Stomach smooth muscle (tissue), 2 donors: ENCODE data around the gene BRINP1.
A peak's percentile ranks its signal among the peaks of the same experiment; 100 is the strongest.

Experiments
- H3K27ac ChIP-seq: one replicate; pipeline ENCODE4 v1.7.0; 2013; ENCODE audit warnings: mild to moderate bottlenecking, low read length, inconsistent platforms
- H3K27me3 ChIP-seq, 2 donors: one replicate each; pipeline ENCODE4 v1.7.0; 2013; ENCODE audit warnings: low read length in 2 of 2; ENCODE audit not compliant: insufficient read depth in 2 of 2, control insufficient read depth in 1 of 2
- H3K36me3 ChIP-seq, 2 donors: one replicate each; pipeline ENCODE4 v1.7.0; 2013; ENCODE audit warnings: low read length in 2 of 2; ENCODE audit not compliant: control insufficient read depth in 2 of 2, insufficient read depth in 2 of 2
- H3K4me1 ChIP-seq: one replicate; pipeline ENCODE4 v1.7.0; 2013; ENCODE audit warnings: low read length; ENCODE audit not compliant: control insufficient read depth, insufficient read depth
- H3K4me3 ChIP-seq, 2 donors: one replicate each; pipeline ENCODE4 v1.7.0; 2013; ENCODE audit warnings: low read length in 2 of 2
- H3K9ac ChIP-seq, 2 donors: one replicate each; pipeline ENCODE4 v1.7.0; 2013; ENCODE audit warnings: low read length in 2 of 2, mild to moderate bottlenecking in 1 of 2
- H3K9me3 ChIP-seq, 2 donors: one replicate each; pipeline ENCODE4 v1.7.0; 2013; ENCODE audit warnings: low read length in 2 of 2; ENCODE audit not compliant: control insufficient read depth in 2 of 2
- donor health status: healthy.
- donor health status: Pancreatic carcinoma.

BRINP1 gene

GRCh38 chr9:119304555-119304954, 64.7 kb downstream of the BRINP1 start:
- H3K4me3 ChIP-seq: no peak overlapping the region
- H3K27me3 ChIP-seq: no peaks in the 10 kb centered on the region
- H3K27ac ChIP-seq: no peak overlapping the region
- no peak overlapping the region for H3K9ac ChIP-seq
- H3K9me3 ChIP-seq: no peaks in the 10 kb centered on the region
- H3K36me3 ChIP-seq: no peaks in the 10 kb centered on the region
- H3K4me1 ChIP-seq: no peaks in the 10 kb centered on the region

- H3K27ac ChIP-seq: no peak overlapping the region
- H3K9ac ChIP-seq: no peak overlapping the region
- H3K4me1 ChIP-seq: no peaks in the 10 kb centered on the region
- H3K4me3 ChIP-seq: no peak overlapping the region
- H3K36me3 ChIP-seq: no peaks in the 10 kb centered on the region
- no peaks in the 10 kb centered on the region for H3K27me3 ChIP-seq
- H3K9me3 ChIP-seq: no peaks in the 10 kb centered on the region
These were observed 66.1 kb downstream of the BRINP1 start for GRCh38 chr9:119302988-119303698.

GRCh38 chr9:119298076-119298853, 71.0 kb downstream of the BRINP1 start:
- Histone ChIP-seq H3K27ac (no peak overlapping the region), H3K9me3 (no peaks in the 10 kb centered on the region), H3K36me3 (no peaks in the 10 kb centered on the region), H3K4me1 (no peaks in the 10 kb centered on the region), H3K4me3 (no peak overlapping the region), H3K9ac (no peak overlapping the region), H3K27me3 (no peaks in the 10 kb centered on the region)

- Histone ChIP-seq H3K9ac (no peak overlapping the region), H3K4me1 (no peaks in the 10 kb centered on the region), H3K4me3 (no peak overlapping the region), H3K36me3 (no peaks in the 10 kb centered on the region), H3K27ac (no peak overlapping the region), H3K9me3 (no peaks in the 10 kb centered on the region), H3K27me3 (no peaks in the 10 kb centered on the region)
These were observed 77.7 kb downstream of the BRINP1 start for GRCh38 chr9:119291554-119291953.

- no peak overlapping the region for H3K27ac ChIP-seq
- H3K9me3 ChIP-seq: no peaks in the 10 kb centered on the region
- H3K4me1 ChIP-seq: no peaks in the 10 kb centered on the region
These were observed 79.3 kb downstream of the BRINP1 start for GRCh38 chr9:119289740-119290433.

GRCh38 chr9:119284587-119285337, 84.5 kb downstream of the BRINP1 start:
- Histone ChIP-seq H3K36me3 (no peaks in the 10 kb centered on the region), H3K9ac (no peak overlapping the region), H3K4me3 (no peak overlapping the region), H3K27ac (no peak overlapping the region), H3K4me1 (peaks cover 5% of the 10 kb centered on the region), H3K27me3 (peaks cover 7 to 16% of the 10 kb centered on the region in 2 donors), H3K9me3 (no peaks in the 10 kb centered on the region)

More at GRCh38 chr9:119289740-119290433, 79.3 kb downstream of the BRINP1 start:
- H3K9ac ChIP-seq: no peak overlapping the region
- H3K4me3 ChIP-seq: no peak overlapping the region
- no peaks in the 10 kb centered on the region for H3K36me3 ChIP-seq
- no peaks in the 10 kb centered on the region for H3K27me3 ChIP-seq

GRCh38 chr9:119284118-119284517, 85.1 kb downstream of the BRINP1 start:
- no peak overlapping the region for H3K9ac ChIP-seq
- H3K4me1 ChIP-seq: peaks cover 5% of the 10 kb centered on the region
- H3K27me3 ChIP-seq: peaks cover 7 to 16% of the 10 kb centered on the region in 2 donors
- no peak overlapping the region for H3K4me3 ChIP-seq
- no peaks in the 10 kb centered on the region for H3K36me3 ChIP-seq
- H3K27ac ChIP-seq: no peak overlapping the region
- H3K9me3 ChIP-seq: no peaks in the 10 kb centered on the region

- Histone ChIP-seq H3K27ac (no peak overlapping the region), H3K9me3 (no peaks in the 10 kb centered on the region), H3K27me3 (peaks cover 7 to 16% of the 10 kb centered on the region in 2 donors), H3K36me3 (no peaks in the 10 kb centered on the region), H3K4me3 (peak overlapping the region in 1 of 2 donors; percentile 8), H3K4me1 (peaks cover 5% of the 10 kb centered on the region), H3K9ac (no peak overlapping the region)
These were observed 86.0 kb downstream of the BRINP1 start for GRCh38 chr9:119283078-119283794.

GRCh38 chr9:119282476-119283077, 86.7 kb downstream of the BRINP1 start:
- Histone ChIP-seq H3K9ac (no peak overlapping the region), H3K27me3 (peaks cover 7 to 18% of the 10 kb centered on the region in 2 donors), H3K9me3 (no peaks in the 10 kb centered on the region), H3K4me1 (peaks cover 5% of the 10 kb centered on the region), H3K27ac (no peak overlapping the region), H3K4me3 (no peak overlapping the region), H3K36me3 (no peaks in the 10 kb centered on the region)
